NK-92 (cell line): ENCODE results near the gene SPEF2.

ENCODE experiments used
- DNase-seq: peaks from one replicate; lab custom pipeline; 2025; ENCODE audit not compliant: unreplicated experiment; lab: John Stamatoyannopoulos, UW

The SPEF2 gene

DNA sequence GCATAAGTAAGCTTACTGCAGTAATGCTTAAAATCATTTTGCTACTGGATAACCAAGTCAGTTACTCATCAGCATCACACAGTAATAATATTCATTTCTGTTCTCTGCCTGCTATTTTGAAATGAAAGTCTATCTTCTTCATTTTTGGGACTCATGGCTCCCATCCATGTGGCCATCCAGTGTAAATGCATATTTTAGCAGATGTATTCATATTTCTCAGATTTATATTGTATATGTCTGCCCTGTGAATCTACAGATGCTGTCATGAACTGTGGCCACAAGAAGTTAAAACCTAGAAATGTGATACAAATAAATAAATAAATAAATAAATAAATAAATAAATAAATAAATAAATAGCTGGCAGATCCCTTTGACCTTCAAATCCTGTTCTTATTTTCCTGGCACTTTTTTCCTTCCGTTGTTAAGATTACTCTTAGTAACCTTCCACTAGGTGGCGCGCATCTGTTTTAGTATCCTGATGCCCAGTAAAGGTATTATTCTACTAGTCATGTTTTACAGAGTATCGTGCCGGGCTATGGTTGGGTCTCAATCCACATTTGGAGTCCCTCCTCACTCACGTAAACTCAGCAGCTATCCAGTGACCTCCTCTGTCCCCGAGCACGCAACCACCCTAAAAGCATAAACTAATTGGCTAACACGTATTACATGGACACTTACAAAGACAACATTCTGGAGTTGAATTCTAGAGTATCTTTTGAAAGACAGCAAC lies 159.9 kb downstream of the SPEF2 start:
- no peak for DNase-seq

DNA sequence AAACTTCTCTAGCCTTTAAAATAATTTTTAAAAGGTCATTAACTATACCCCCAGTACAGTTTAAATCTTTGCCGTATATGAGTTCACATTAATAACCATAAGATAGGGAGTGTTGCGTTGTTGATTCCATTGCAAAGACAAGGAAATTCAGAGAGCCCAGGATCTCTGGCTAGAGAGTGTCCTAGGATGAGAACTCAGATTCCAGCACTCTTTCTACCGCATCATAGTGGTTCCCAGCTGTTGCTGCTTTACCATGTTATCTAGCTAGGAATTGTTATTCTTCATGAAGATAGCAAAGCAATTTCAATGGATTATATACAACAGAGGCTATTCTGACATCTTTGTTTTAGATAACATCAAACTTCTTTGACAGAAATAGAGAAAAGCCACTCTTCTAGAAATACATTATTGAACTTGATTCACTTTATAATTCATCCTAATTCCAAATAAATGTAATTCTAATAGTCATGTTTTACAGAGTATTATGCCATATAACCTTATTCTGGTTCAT lies 160.7 kb downstream of the SPEF2 start:
- DNase-seq: no peak

DNA sequence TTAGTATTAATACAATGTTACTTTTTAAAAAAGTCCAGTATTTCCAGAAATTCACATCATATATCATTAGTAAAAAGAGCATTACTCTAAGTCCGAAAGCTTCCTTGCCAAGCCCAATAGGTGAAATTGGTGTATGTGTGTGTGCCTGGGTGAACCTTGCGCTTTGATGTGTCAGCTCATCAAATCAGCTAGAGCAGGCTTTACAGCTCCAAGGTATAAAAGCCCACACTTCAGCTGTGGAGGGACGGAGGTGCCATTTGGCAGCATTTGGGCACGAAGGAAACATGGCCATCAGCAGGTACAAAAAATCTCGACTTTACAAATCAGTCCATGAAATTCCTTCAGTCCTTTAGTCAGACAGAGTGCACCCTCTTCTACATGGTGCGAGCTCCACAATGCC lies 162.6 kb downstream of the SPEF2 start:
- no peak for DNase-seq

DNA sequence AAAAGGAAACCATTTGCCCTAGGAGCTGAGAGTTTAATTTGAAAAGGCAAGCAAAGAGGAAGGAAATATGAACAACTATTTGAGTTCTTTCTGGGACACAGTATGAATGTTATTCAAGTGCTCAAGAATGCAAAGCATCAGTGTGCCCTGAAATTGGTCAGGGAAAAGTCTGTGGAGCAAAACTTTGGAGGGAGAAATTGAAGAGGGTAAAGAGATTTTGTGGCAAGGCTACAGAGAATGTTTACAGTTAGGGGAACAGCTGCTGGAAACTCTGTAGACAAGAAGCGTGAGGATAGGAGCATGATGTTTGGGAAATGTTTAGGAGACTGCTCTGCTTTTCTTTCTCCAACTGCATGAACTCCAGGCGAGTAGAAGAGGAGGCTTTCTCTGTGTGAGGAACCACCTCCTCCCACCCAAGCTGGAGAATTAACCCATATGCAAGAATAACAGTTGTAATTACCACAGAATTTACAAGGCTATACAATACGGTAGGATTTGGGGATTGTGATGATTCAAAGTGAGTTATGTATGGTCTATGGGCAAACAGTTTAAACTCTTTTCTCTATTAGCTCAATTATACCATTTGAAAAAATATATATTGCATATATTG lies 163.6 kb downstream of the SPEF2 start:
- DNase-seq: no peak

DNA sequence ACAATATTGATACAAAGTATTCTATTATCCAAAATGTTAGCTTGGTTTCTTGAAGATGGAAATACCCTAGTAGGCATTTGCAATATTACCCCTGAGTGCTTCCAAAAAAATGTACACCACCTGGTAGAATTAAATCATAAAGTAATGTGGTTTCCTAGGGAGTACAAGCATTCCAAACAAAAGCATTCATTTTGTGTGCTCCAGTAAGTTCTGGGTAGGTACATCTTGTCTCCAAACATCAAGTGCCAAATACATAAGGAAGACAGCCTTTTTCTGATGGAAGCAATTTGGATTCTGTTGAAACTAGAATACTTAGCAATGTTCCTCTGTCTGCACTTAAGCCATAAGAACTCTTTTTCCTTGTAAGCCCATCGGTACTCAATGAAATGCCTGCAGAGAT lies 165.9 kb downstream of the SPEF2 start:
- no peak for DNase-seq

- no peak for DNase-seq
These were observed 168.0 kb downstream of the SPEF2 start for GRCh38 chr5:35785601-35786085.

DNA sequence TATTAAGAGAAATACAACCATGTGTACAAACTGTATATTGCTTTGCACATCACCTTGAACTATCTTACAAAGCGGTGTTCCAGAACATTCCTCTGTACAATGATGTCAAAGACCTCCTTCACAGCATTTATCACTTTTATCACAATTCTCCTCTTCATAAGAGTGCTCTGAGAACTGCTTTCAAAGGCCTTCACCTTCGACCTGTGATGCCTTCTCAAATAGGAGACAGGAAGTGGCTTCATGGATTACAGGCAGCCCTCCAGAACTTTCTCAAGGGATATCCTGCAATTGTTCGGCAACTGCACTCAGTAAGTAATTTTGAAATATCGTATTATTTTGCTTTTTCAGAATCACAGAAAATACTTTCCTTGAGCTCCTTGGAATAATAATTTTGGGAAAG lies 171.1 kb downstream of the SPEF2 start:
- DNase-seq: no peak

GRCh38 chr5:35789732-35790456 lies 172.2 kb downstream of the SPEF2 start:
- DNase-seq: no peak

DNA sequence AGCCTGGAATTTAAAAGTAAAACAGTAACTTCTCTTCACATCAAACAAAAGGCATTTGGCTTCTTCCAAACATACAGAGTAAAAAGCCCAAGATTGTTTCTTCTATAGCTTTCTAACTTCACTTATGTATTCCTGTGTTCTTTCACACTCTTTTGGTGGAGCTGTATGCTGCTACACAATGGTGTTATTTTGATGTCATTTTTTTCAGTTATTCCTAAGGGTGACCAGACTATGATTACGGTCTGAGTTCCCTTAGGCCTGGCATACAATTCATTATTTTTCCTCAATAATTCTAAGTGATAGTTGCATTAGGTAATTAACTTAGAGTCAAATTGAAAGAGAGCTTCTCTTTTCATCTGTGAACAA lies 172.8 kb downstream of the SPEF2 start:
- no peak for DNase-seq

DNA sequence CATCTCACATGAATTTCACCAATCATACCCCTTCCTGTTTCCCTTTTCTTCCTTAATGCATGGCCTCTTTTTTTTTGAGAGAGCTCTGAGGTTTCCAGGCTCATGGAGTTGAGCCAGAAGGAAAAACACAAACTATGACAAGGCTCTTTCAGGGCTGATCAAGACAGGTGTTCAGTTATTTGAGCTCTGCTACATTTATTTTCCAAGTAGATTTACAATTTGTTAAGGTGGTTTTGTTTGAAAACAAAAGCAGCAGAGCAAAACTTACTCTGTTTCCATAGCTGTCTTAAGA lies 176.6 kb downstream of the SPEF2 start:
- no peak for DNase-seq

DNA sequence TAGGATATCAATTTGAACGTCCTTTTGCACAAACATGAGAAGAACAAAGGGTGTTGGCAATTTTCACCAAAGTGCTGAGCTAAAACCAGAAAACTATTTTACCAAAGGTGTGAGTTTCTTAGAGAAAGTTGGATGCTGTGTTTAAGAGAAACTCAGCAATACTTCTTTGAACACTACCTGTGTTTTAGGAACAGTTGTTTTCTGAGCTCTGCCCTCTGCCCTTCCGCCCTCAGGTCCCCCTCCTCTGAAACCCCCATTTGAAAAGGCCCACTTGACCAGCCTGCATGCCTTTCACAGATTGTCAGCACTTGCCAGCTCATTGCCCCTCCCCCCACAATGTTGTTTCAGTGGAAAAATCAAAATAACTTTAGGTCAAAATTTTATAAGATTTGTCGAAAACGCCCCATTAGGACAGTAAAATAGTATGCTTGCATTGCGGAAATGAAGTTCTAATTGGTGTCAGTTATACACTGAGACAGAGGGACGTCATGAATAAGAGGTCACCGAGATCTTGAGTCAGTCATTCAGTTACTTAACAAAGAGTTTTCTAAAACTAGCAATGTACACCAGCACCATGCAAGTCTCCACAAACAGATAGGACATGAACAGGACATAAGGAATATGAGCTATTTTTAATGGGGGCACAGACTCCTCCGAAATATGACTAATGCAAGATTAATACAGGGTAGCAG lies 177.2 kb downstream of the SPEF2 start:
- DNase-seq: no peak

- DNase-seq: no peak
These were observed 181.5 kb downstream of the SPEF2 start for GRCh38 chr5:35799181-35799580.

- no peak for DNase-seq
These were observed 182.1 kb downstream of the SPEF2 start for GRCh38 chr5:35799753-35800152.

DNA sequence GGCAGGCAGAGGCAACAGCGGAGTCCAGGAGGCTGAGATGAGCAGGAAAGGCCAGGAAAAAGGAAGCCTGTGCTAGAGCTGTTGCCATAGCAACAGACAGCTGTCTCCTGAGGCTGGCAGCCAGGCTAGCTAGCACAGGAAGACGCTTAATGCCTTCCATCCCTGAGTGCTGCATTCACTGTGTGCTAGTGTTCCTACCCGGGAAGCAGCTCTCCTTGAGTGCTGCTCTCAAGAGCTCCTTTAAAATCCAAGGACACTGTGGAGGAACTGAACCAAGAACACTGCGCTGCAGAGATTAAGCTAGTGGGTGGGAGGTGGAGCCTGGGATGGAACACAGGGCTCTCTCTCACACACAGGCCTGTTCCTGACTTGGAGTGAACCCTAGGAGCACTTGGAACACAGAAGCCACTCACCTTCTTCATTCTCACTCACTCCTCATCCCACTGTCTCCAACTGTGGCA lies 185.6 kb downstream of the SPEF2 start:
- DNase-seq: no peak

GRCh38 chr5:35804201-35804653 lies 186.6 kb downstream of the SPEF2 start:
- no peak for DNase-seq

GRCh38 chr5:35804841-35805240 lies 187.2 kb downstream of the SPEF2 start:
- DNase-seq: no peak

DNA sequence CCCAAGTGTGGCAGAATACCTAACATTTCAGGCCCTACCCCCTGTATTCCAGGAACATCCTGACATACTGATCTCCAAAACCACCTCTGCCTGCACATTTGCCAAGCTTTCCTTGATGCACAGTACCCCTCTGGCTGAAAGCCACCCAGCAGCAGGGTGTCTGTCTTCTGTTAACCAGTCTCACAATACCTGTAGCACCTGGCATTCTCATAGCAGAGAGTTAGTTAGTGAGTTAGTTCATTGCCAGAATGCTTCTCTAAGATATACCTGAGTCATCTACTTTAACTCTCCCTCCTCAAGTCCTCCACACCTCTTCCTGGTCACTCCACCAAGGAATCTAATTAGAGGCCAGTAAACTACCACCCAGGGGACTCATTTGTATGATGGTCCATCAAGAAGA lies 192.9 kb downstream of the SPEF2 start:
- no peak for DNase-seq

GRCh38 chr5:35811108-35811741 lies 193.6 kb downstream of the SPEF2 start:
- DNase-seq: no peak

- no peak for DNase-seq
These were observed 195.9 kb downstream of the SPEF2 start for GRCh38 chr5:35813521-35813920.

GRCh38 chr5:35815089-35815936 lies 197.7 kb downstream of the SPEF2 start:
- no peak for DNase-seq
